Tibial artery (tissue), 4 donors: Measurements from ENCODE around the gene ITIH4.

Experiments
- DNase-seq, 2 donors: peaks; one replicate each; pipeline ENCODE4 v3.0.0-alpha.2; 2019
- H3K27ac ChIP-seq, 2 donors: fragments of 200-600 bp; sonication (generic) in 1 of 2; 1 replicate in 1 of 2; 2 replicates in 1 of 2; pipeline ENCODE4 v1.5.1; 2018 to 2019; ENCODE audit warnings: mild to moderate bottlenecking in 1 of 2
- H3K27me3 ChIP-seq, 2 donors: fragments of 200-600 bp; sonication (generic) in 1 of 2; one replicate each; pipeline versions ENCODE4 v1.5.1 to v1.6.0; 2016 to 2019
- H3K36me3 ChIP-seq, 3 donors: fragments of 200-600 bp; sonication (generic) in 2 of 3; one replicate each; pipeline ENCODE4 v1.5.1; 2016 to 2019; ENCODE audit warnings: mild to moderate bottlenecking in 2 of 3
- H3K4me1 ChIP-seq, 4 donors: fragments of 200-600 bp; sonication (generic) in 2 of 4; 1 replicate in 3 of 4; 2 replicates in 1 of 4; pipeline ENCODE4 v1.5.1; 2016 to 2019
- H3K4me3 ChIP-seq, 2 donors: fragments of 200-600 bp; sonication (generic) in 1 of 2; 1 replicate in 1 of 2; 2 replicates in 1 of 2; pipeline ENCODE4 v1.5.1; 2018 to 2019; ENCODE audit warnings: mild to moderate bottlenecking in 2 of 2
- H3K9me3 ChIP-seq, 3 donors: fragments of 200-600 bp; sonication (generic) in 1 of 3; one replicate each; pipeline ENCODE4 v1.5.1; 2016 to 2019
- CTCF ChIP-seq, 2 experiments: fragments of 200-600 bp in 1 of 2; fragments of 450-650 bp in 1 of 2; IDR thresholded peaks; one replicate each; pipeline ENCODE4 v1.5.1; 2017 to 2019; ENCODE audit warnings: antibody characterized with exemption in 2 of 2, mild to moderate bottlenecking in 1 of 2, moderate library complexity in 1 of 2
- intact Hi-C: fragments of 100-400 bp; cut with DNase I; formaldehyde crosslinking; loops from one replicate; pipeline ENCODE4 v1.15.0; 2023; ENCODE audit warnings: low total_unique reads

Gene ITIH4

GRCh38 chr3:52827866-52828376 is 2.6 kb downstream of the ITIH4 start:
- no peaks in the 10 kb centered on the region for H3K9me3 ChIP-seq
- H3K4me1 ChIP-seq, result peaks cover 0 to 60% (median 43%) of the 10 kb centered on the region in 4 donors
- no peak overlapping the region for H3K4me3 ChIP-seq
- H3K27me3 ChIP-seq, result no peaks in the 10 kb centered on the region
- peak overlapping the region; percentile 54 to 90 for H3K27ac ChIP-seq
- intact Hi-C loops, result loop anchor here (10.0 kb wide), 1 partner anchor 53 kb away; the partner anchor contains the start of genes ITIH1 and NEK4
- H3K36me3 ChIP-seq, result peaks cover 36 to 58% (median 38%) of the 10 kb centered on the region in 3 donors
- no peak for DNase-seq
- no peak for TF ChIP-seq CTCF (IDR thresholded peaks at IDR 0.05)

GRCh38 chr3:52827441-52827840 is 3.0 kb downstream of the ITIH4 start:
- DNase-seq, result no peak
- Histone ChIP-seq H3K9me3 (no peaks in the 10 kb centered on the region), H3K4me3 (no peak overlapping the region), H3K4me1 (peaks cover 0 to 55% (median 38%) of the 10 kb centered on the region in 4 donors), H3K27me3 (no peaks in the 10 kb centered on the region), H3K36me3 (peaks cover 39 to 58% (median 41%) of the 10 kb centered on the region in 3 donors), H3K27ac (peak overlapping the region; percentile 54 to 90)
- no peak for TF ChIP-seq CTCF (IDR thresholded peaks at IDR 0.05)
- intact Hi-C loops, result loop anchor here (10.0 kb wide), 1 partner anchor 53 kb away; the partner anchor contains the start of genes ITIH1 and NEK4

- no peak for DNase-seq
- Histone ChIP-seq H3K36me3 (peaks cover 62 to 85% (median 67%) of the 10 kb centered on the region in 3 donors), H3K27ac (no peak overlapping the region), H3K4me3 (no peak overlapping the region), H3K4me1 (peaks cover 0 to 21% (median 5%) of the 10 kb centered on the region in 4 donors), H3K9me3 (no peaks in the 10 kb centered on the region), H3K27me3 (no peaks in the 10 kb centered on the region)
- no peak for TF ChIP-seq CTCF (IDR thresholded peaks at IDR 0.05)
- intact Hi-C loops, result loop anchor here (10.0 kb wide), 1 partner anchor 49 kb away; the partner anchor contains the start of genes ITIH1 and NEK4
Measured at GRCh38 chr3:52824037-52824436, 6.4 kb downstream of the ITIH4 start.

GRCh38 chr3:52822363-52822762 is 8.1 kb downstream of the ITIH4 start:
- H3K9me3 ChIP-seq, result no peaks in the 10 kb centered on the region
- no peak for DNase-seq
- no peak for TF ChIP-seq CTCF (IDR thresholded peaks at IDR 0.05)
- H3K27me3 ChIP-seq, result no peaks in the 10 kb centered on the region
- H3K36me3 ChIP-seq, result peaks cover 73 to 93% (median 78%) of the 10 kb centered on the region in 3 donors
- H3K4me3 ChIP-seq, result no peak overlapping the region
- H3K27ac ChIP-seq, result no peak overlapping the region
- H3K4me1 ChIP-seq, result peaks cover 0 to 4% (median 0%) of the 10 kb centered on the region in 4 donors
- intact Hi-C loops, result loop anchor here (10.0 kb wide), 1 partner anchor 48 kb away; the partner anchor contains the start of genes ITIH1 and NEK4

- Histone ChIP-seq H3K27ac (no peak overlapping the region), H3K36me3 (peaks cover 61 to 92% (median 73%) of the 10 kb centered on the region in 3 donors), H3K9me3 (no peaks in the 10 kb centered on the region), H3K4me3 (no peak overlapping the region), H3K27me3 (no peaks in the 10 kb centered on the region), H3K4me1 (no peaks in the 10 kb centered on the region)
- intact Hi-C loops, result loop anchor here (10.0 kb wide), 1 partner anchor 46 kb away; the partner anchor contains the start of genes ITIH1 and NEK4
- TF ChIP-seq CTCF (IDR thresholded peaks at IDR 0.05), result peak; percentile 15 to 42
- DNase-seq, result no peak
Measured at GRCh38 chr3:52820736-52821135, 9.7 kb downstream of the ITIH4 start.
